T-helper 2 cell treated with Interferon-gamma antibody and Interleukin-4, amounts not matched to agents 100 ng/mL and 5 ng/mL, for 36 hours (primary cell): ENCODE measurements around the gene SFTA2. TPM values are rescaled to one million over a fixed set of nuclear protein-coding genes. Genes with fewer than 3 reads are reported as not detected.

Experiments
- total RNA-seq: library from RNA; stranded (reverse); gene quantifications from 2 replicates; pipeline ENCODE4 v1.2.3, GENCODE V29; 2022

SFTA2 gene
- total RNA-seq, 1 donor from 2014 or later, result not detected

Other genes with a start within 250 kb of the SFTA2 start
- 247 TPM in 2 replicates for gene PPP1R18, start 245.5 kb downstream of the SFTA2 start, total RNA-seq
- gene NRM, start 241.2 kb downstream of the SFTA2 start, total RNA-seq, result 33.5 and 35.1 TPM in 2 replicates
- 72.7 and 79.0 TPM in 2 replicates for gene MDC1, start 214.9 kb downstream of the SFTA2 start, total RNA-seq
- 1,315 and 1,323 TPM in 2 replicates for gene TUBB, start 211.8 kb downstream of the SFTA2 start, total RNA-seq
- 126 and 132 TPM in 2 replicates for gene FLOT1, start 189.5 kb downstream of the SFTA2 start, total RNA-seq
- gene IER3, start 187.6 kb downstream of the SFTA2 start, total RNA-seq, result 20.9 and 21.6 TPM in 2 replicates
- 6.6 and 8.7 TPM in 2 replicates for gene DDR1, start 47.7 kb downstream of the SFTA2 start, total RNA-seq
- gene GTF2H4, start 24.0 kb downstream of the SFTA2 start, total RNA-seq, result 29.8 and 32.1 TPM in 2 replicates
- gene VARS2, start 17.9 kb downstream of the SFTA2 start, total RNA-seq, result 40.4 and 42.1 TPM in 2 replicates
- not detected in 2 replicates for gene MUCL3, start 8.8 kb upstream of the SFTA2 start, total RNA-seq
- gene MUC21, start 51.5 kb upstream of the SFTA2 start, total RNA-seq, result not detected in 2 replicates
- not detected in 2 replicates for gene MUC22, start 78.3 kb upstream of the SFTA2 start, total RNA-seq
- gene C6orf15, start 180.4 kb upstream of the SFTA2 start, total RNA-seq, result not detected in 2 replicates
- gene PSORS1C1, start 182.6 kb upstream of the SFTA2 start, total RNA-seq, result not detected in 2 replicates
- gene CDSN, start 188.3 kb upstream of the SFTA2 start, total RNA-seq, result not detected in 2 replicates
- not detected in 2 replicates for gene PSORS1C2, start 206.9 kb upstream of the SFTA2 start, total RNA-seq
- 37.1 and 39.2 TPM in 2 replicates for gene CCHCR1, start 225.6 kb upstream of the SFTA2 start, total RNA-seq
- gene TCF19, start 226.4 kb upstream of the SFTA2 start, total RNA-seq, result 77.2 and 79.0 TPM in 2 replicates
- gene POU5F1, start 238.5 kb upstream of the SFTA2 start, total RNA-seq, result not detected in 2 replicates